Measurements from ENCODE around the gene CNTNAP2.

Gene CNTNAP2

GRCh38 chr7:148155826-148156225 is 2039.2 kb downstream of the CNTNAP2 start:
- no peak for DNase-seq (ENCODE audit: low spot score)

- DNase-seq (ENCODE audit: low spot score), result no peak
Measured at GRCh38 chr7:148156233-148156632, 2039.6 kb downstream of the CNTNAP2 start.

GRCh38 chr7:148159331-148159730 is 2042.7 kb downstream of the CNTNAP2 start:
- no peak for DNase-seq (ENCODE audit: low spot score)

GRCh38 chr7:148161776-148162175 is 2045.2 kb downstream of the CNTNAP2 start:
- DNase-seq (ENCODE audit: low spot score), result no peak

- DNase-seq (ENCODE audit: low spot score), result no peak
Measured at GRCh38 chr7:148162808-148163207, 2046.2 kb downstream of the CNTNAP2 start.

GRCh38 chr7:148163246-148163645 is 2046.6 kb downstream of the CNTNAP2 start:
- DNase-seq (ENCODE audit: low spot score), result no peak

GRCh38 chr7:148172920-148173319 is 2056.3 kb downstream of the CNTNAP2 start:
- DNase-seq (ENCODE audit: low spot score), result no peak

GRCh38 chr7:148173369-148173768 is 2056.8 kb downstream of the CNTNAP2 start:
- no peak for DNase-seq (ENCODE audit: low spot score)

- no peak for DNase-seq (ENCODE audit: low spot score)
Measured at GRCh38 chr7:148174376-148174775, 2057.8 kb downstream of the CNTNAP2 start.

- DNase-seq (ENCODE audit: low spot score), result no peak
Measured at GRCh38 chr7:148175512-148175911, 2058.9 kb downstream of the CNTNAP2 start.

GRCh38 chr7:148177972-148178371 is 2061.4 kb downstream of the CNTNAP2 start:
- DNase-seq (ENCODE audit: low spot score), result no peak

GRCh38 chr7:148180075-148180474 is 2063.5 kb downstream of the CNTNAP2 start:
- no peak for DNase-seq (ENCODE audit: low spot score)

- DNase-seq (ENCODE audit: low spot score), result no peak
Measured at GRCh38 chr7:148182264-148182663, 2065.7 kb downstream of the CNTNAP2 start.

GRCh38 chr7:148185041-148185440 is 2068.4 kb downstream of the CNTNAP2 start:
- no peak for DNase-seq (ENCODE audit: low spot score)

- DNase-seq (ENCODE audit: low spot score), result no peak
Measured at GRCh38 chr7:148187471-148187870, 2070.9 kb downstream of the CNTNAP2 start.

GRCh38 chr7:148191391-148192065 is 2074.9 kb downstream of the CNTNAP2 start:
- no peak for DNase-seq (ENCODE audit: low spot score)

GRCh38 chr7:148192491-148192890 is 2075.9 kb downstream of the CNTNAP2 start:
- no peak for DNase-seq (ENCODE audit: low spot score)

GRCh38 chr7:148201992-148202391 is 2085.4 kb downstream of the CNTNAP2 start:
- no peak for DNase-seq (ENCODE audit: low spot score)

GRCh38 chr7:148204639-148205304 is 2088.2 kb downstream of the CNTNAP2 start:
- no peak for DNase-seq (ENCODE audit: low spot score)

GRCh38 chr7:148209643-148210190 is 2093.1 kb downstream of the CNTNAP2 start:
- no peak for DNase-seq (ENCODE audit: low spot score)

- no peak for DNase-seq (ENCODE audit: low spot score)
Measured at GRCh38 chr7:148210804-148211325, 2094.3 kb downstream of the CNTNAP2 start.

- no peak for DNase-seq (ENCODE audit: low spot score)
Measured at GRCh38 chr7:148211740-148212151, 2095.1 kb downstream of the CNTNAP2 start.

- no peak for DNase-seq (ENCODE audit: low spot score)
Measured at GRCh38 chr7:148212731-148213130, 2096.1 kb downstream of the CNTNAP2 start.

All from hepatic stellate cell (primary cell).